NCI-H2196 treated with DMSO at 0.1 percent for 48 hours (cell line): Measurements from ENCODE around the gene ESYT2.
"Not testable (repeated sequence)": the region's sequence is repeated elsewhere in the genome, so short reads cannot be mapped to it uniquely, and the experiment has no call there.

Experiments used
- DNase-seq: peaks from one replicate; lab custom pipeline; 2025; ENCODE audit not compliant: unreplicated experiment; lab: John Stamatoyannopoulos, UW

Gene ESYT2

DNA sequence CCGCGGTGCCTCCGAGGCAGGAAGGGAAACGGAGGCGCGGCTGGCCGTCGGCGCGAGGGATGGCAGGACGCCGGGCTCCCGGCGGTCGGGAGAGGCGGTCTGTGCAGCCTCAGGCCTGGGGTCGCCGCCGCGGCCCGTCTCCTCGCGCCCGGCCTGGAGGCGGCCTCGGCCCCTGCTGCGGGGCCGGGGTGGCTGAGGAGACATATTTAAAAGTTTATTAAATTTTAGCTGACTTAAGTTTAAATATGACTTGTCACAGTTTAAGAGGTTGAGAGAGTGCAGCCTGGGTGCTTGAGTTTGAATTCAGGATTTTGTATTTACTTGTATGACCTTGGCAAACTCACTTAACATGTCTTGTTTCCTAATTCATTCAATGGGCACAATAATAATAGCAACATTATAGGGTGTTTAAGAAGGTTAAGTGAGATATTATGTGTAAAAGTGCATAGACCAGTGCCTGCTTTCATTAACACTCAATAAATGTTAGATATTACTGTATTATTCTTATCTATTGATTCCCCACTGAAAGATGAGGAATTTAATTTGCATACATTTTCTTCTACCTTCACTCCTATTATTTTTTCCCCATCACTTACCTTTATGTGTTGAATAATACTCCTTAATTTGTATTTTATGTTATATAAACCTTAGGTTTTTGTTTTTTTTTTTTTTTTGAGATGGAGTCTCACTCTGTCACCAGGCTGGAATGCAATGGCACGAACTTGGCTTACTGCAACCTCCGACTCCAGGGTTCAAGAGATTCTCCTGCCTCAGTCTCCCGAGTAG, 27.8 kb upstream of the ESYT2 start:
- DNase-seq, result no peak

DNA sequence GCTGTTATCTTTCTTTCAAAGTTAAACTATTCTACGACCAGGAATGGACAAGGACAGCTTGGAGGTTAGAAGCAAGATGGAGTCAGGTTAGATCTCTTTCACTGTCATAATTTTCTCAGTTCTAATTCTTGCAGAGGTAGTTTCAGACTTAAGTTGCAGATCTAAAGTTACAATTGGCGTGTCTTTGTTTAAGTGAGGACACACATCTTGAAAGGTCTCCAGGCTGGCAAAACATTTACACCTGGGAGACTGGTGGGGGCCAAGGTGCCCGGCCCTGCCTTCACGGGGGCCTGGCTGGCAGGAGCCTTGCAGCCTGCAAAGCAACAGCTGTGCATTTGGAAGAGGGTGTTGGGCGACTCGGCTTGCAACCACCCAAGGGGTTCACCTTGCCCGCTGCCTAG, 25.4 kb upstream of the ESYT2 start:
- no peak for DNase-seq

DNA sequence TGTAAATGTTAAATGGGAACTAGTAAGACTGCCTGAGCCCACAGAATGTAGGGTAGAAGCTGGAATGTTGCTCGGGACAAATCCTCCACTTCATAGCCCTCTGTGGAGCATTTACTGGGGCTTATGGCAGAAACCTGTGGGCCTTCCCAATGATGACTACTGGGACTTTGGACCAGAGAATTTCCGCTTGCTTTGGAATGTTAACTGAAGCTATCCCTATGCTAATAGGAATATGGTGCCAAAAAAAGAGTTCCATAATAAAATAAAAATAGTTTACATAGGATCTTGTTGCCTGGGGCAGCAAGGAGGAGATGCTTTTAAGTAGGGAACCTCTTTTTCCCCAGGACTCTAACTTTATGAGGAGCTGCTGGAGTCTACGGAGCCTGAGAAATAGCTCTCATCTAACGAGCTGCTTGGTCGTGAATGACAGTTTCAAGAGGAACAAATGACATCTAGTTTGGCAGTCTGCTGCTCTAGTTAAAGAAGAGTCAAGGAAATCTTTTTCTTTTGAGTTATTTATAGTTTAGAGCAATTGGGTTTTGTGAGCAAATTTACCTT, 21.3 kb upstream of the ESYT2 start:
- no peak for DNase-seq

DNA sequence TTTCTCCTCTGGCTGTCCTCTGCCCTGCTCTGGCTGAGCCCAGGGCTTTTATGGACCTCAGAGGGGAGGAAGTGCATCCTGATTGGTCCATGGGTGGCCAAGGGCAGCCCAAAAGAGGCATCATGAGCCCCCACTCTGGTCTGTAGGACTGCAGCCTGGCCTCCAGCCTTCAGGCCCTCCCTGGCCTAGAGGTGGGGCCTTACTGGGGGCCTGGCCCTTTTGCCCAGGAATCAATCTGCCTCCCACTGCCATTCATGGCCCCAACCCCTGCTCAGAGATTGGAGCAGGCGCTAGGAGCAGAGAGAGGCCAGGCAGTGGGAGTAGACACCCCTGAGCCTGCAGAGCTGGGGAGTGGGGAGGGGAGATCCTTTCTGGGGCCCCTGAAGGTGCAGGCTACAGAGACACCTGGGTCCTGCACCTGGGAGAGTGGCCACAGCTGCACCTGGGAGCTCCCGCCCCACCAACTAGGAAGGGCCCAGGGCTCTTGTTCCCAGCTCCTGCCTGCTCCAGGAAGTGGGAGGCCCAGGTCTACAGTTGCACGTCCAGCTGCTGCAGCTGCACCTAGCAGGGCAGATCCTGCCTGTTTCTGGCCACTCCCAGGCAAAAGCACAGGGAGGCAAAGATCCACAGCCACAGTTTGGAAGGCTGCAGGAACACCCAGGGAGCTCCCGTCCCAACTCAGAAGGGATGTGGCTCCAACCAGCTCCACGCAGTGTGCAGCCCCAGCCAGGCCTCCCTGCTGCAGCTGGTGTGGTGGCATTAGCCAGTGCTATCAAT, 20.6 kb upstream of the ESYT2 start:
- no peak for DNase-seq

DNA sequence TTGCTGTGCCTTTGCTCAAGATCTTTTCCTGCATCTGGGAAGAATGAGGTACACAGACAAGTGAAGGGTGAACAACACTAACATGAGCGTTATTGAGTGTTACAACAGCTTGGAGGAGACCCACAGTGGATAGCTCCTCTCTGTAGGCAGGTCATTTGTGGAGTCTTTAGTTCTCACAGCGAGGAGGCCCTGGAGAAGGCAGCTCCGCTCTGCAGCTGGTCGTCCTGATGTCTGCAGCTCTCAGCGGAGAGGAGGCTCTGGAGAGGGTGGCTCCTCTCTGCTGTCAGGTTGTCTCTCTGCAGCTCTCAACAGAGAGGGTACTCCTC, 20.1 kb upstream of the ESYT2 start:
- DNase-seq, result no peak

DNA sequence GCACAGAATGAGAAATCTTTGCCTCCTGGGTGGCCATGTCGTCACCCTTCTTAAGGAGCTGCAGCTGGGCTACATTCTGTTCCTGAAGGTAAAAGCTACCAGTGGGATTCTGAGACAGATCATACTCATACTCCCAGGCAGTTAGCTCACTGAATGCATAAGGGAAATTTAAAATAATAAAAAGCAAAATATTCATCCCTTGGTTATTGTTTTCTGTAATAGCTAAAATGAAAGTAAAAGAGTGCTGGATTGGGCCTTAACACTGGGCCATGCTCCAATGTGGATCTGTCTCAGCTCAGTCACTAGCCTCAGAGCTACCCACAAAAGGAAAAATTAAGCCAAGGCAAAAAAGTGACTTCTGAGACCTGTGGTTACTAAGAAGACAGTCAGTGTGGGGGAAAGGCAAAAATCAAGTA, 18.1 kb upstream of the ESYT2 start:
- DNase-seq, result no peak

DNA sequence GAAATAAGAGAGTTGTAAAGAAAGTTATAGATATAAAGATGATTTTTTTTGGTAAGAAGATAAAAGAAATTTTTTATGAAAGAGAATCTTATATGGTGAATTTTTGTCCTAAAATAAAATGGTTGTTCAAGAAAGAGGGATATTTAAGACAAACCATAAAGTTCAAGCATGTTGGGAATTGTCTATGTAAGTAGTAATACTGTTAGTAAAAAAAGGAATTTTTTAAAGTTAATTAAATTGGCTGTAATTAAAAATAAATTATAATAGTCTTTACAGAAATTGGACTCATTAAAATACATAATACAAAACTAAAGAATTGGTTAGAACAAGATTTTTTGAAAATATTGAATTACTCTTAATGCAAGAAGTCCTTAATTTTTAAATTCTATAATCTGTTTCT, 17.0 kb upstream of the ESYT2 start:
- DNase-seq, result no peak

DNA sequence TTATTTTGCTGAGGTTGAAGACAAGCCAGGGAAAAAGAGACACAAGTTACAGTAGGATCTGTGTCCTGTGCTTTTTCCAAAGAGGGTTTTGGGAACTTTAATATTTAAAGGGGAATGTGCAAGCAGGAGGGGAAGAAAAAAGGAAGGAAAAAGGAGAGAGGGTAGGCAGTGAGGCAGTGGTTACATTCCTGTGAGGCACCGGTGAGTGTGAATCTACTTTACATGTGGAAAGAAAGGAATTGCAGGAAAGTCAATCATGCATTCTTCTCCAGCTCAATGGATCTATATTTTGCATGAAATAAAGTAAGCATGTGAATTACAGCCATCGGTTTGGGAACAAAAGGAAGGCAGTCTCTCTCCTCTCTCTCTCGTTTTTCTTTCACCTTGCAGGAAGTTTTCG, 14.5 kb upstream of the ESYT2 start:
- DNase-seq, result no peak

DNA sequence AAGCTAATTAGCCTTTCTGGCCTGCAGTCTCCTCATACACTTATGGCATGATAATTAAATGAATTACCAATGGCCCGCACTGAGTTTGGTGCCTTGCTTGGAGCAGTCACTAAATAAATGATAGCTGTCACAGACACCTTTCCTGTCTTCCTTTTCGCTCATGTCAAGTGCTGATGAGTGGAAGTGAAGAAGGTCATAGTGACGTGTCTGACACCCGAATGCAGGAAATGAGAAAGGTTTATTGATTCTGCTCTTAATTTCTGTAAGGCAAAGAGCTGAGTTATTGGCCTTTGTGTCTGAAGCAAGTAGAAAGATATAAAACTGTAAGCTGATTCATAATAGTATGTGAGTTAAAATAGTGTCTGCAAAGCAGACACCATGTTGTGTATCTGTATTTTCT, 13.2 kb upstream of the ESYT2 start:
- DNase-seq, result no peak

DNA sequence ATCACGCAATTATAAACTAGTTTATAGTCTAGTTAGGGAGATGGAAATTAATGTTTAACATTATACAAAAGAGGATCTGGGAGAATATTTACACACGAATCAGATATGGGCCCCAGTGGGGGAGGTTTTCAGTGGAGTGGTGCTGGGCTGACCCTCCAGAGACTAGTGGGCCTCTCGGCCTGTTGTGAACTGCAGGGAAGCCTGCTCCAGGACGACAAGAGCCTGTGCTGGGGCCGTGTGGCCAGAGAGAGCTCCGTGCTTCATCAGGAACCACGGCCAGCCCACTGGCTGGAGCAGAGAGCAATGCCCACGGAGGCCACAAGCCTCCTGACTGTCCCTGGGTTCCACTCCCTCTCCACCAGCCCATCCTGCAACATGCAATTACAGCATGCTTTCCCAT, 11.3 kb upstream of the ESYT2 start:
- no peak for DNase-seq

DNA sequence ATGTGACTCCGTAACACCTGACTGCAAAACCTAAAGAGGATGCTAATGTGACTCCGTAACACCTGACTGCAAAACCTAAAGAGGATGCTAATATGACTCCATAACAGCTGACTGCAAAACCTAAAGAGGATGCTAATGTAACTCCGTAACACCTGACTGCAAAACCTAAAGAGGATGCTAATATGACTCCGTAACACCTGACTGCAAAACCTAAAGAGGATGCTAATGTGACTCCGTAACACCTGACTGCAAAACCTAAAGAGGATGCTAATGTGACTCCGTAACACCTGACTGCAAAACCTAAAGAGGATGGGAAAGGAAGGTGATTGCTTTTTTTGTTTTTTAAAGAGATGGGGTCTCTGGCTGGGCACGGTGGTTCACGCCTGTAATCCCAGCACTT, 9.9 kb upstream of the ESYT2 start:
- not testable (repeated sequence) for DNase-seq

DNA sequence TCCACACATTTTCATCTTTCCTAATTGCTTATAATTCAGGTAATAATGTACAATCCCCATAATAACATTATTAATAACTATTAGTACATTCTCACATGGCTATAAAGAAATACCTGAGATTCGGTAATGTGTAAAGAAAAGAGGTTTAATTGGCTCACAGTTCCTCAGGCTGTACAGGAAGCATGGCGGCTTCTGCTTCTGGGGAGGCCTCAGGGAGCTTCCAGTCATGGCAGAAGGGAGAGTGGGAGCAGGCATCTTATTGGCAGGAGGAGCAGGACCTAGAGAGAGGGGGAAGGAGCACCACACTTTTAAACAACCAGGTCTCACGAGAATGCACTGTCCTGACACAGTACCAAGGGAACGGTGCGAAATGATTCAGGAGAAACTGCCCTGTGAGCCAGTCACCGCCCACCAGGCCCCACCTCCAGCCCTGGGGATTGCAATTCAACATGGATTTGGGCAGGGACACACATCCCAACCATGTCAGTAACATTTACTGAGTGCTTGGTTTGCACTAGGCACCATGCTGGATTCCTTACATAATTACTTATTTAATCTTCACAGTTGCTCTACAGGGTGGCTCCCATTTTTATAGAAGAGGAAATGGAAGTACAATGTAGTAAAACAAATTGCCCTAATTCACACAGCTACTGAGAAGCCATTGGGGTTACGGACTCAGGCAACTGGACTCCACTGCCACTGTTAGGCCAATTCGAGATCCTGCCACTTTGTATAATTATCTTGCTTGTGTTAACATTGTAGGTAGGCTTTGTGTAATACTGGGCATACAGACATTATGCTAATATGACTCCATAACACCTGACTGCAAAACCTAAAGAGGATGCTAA, 8.7 kb upstream of the ESYT2 start:
- DNase-seq, result no peak

DNA sequence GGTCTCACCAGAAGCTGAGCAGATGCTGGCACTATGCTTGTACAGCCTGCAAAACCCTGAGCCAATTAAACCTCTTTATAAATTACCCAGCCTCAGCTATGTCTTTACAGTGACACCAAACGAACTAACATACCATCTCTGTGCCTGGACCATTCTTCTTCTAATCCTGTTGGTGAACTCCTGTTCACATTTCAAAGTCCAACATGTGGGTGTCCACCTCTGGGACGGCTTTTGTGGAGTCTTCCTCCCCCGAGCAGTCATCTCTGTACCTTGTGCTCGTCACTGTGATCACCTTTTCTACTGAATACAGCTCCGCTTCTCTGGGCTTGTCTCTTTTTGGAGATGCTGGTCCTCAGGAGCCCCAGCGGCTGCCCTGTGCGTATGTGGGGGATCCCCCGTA, 7.4 kb upstream of the ESYT2 start:
- no peak for DNase-seq

DNA sequence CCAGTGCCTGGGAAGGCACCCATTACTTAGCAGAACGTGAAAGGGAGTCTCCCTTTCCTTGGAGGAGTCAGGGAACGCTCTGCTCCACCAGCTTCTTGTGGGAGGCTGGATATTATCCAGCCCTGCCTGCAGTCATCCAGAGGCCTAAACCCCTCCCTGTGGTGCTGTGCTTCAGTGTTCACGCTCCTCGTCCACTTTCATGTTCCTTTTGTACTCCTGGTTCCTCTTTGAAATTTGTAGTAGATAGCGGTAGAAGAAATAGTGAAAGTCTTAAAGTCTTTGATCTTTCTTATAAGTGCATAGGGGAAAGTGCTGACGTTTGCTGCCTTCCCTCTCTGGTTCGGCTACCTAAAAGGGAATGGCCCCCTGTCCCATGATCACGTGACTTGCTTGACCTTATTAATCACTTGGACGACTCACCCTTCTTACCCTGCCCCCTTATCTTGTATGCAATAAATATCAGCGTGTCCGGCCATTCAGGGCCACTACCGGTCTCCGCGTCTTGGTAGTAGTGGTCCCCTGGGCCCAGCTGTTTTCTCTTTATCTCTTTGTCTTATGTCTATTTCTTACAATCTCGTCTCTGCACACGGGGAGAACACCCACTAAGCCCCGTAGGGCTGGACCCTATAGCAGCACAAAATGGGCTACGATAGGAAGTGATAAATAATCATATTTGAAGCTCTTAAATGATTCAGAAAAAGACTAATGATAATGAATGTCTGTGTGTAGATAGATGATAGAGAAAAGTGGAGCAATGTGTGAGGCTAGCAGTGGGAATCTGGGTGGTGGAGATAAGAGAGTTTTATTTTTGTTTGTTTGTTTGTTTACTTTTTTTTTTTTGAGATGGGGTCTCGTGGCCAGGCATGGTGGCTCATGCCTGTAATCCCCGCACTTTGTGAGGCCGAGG, 5.8 kb upstream of the ESYT2 start:
- DNase-seq, result no peak

DNA sequence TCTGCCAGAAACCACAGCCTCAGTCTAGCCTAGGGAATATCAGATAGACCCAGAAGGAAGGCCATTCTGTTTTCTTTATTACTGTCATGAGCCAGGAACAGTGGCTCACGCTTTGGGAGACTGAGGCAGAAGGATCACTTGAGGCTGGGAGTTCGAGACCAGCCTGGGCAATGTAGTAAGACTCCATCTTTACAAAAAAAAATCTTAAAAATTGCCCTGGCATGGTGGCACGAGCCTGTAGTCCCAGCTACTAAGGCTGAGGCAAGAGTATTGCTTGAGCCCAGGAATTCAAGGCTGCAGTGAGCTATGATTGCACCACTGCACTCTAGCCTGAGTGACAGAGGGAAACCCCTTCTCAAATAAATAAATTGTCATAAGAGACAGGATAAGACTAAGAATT, 3.7 kb upstream of the ESYT2 start:
- DNase-seq, result no peak

DNA sequence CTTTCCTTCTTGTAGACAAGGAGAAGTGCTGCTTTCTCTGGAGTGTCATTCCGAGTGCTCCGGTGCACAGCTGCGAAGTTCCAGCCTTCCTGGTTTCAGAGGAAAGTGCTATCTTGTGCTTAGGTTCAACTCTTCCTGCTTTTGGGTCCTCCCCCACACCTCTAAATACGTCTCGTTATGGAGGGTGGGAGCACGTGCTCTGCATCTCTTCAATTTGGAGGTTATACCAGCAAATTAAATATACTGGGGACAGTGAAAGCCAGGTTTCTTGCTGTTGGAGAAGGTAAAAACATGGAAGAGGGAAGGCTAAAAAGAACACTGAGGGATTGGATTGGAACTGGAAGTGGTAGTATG, 2.4 kb upstream of the ESYT2 start:
- DNase-seq, result no peak

DNA sequence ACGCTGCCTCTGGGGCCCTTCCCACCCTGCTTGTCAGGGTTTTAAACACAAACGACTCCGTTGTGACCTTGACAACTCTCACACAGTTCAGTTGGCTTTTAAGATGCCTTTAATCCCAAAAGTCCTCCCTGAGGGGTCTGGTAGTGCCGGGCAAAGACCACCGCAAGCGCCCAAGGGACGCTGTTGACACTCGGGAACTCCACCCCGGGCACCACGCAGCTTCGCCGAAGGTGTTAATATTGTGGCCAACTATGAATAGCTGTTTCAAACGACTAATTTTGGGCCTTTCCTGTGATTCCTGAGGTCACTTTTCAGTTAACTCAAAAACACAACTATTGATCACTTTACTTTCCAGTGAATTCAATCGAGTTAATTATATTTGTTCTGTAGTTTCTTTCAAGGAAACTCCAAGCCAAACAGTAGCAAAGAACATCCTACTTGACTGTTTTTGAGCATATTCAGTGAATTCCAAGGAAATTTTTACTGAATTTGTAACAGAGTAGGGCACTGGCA, 958 bp upstream of the ESYT2 start:
- DNase-seq, result no peak

DNA sequence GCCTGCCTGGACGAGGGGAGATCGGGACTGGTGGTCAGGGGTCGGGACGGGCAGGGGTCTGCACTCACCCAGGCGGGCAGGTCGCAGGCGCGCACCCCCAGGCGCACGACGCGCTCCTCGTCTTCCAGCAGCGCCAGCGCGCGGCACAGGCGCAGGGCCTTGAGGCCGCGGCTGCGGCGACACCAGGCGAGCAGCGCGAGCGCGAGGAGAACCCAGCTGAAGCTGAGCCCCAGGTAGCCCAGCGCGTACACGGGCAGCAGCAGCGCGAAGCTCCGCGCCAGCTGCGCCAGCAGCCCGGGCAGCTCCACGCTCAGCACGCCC, 328 bp downstream of the ESYT2 start:
- no peak for DNase-seq

DNA sequence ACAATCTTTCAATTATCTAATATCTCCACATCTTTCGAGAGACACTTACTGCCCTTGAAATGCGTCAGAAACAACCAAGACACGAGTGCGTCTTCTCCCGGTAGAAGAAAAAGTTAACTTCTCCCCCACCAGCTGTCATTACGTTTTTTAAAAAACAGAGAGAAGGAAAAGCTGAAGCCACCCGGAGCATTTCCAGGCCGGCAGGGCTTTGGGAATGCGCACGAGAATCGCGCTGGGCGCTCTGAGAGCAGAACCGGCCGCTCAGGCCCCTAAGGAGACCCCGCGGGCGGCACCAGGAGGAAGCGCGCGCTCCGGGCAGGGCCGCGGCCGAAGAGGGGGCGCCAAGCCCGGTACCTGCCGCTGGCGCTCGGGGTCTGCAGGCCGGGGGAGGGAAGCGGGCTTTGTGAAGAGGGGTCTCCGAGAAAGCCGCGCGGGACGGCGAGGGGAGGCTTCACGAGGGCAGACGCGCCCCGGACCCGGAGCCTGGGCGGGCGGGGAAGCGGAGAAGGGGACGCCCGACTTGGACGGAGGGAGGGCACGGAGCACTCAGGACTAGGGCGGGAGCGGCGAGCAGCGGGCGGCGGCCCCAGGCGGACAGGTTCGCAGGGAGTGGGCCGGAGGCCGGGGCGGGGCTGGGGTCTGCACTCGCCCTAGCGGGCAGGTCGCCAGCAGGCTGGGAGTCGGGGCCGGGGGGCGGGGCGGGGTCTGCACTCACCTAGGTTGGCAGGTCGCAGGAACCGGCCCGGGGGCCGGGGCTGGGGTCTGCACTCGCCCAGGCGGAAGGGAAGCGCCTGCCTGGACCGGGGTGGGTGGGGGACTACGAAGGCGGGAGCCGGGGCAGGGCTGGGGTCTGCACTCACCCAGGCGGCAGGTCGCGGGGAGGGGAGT, 932 bp downstream of the ESYT2 start:
- DNase-seq, result no peak
